Brain pericyte (primary cell): ENCODE data around the gene RIMS1.
A peak's percentile ranks its signal among the peaks of the same experiment; 100 is the strongest.

ENCODE experiments used
- DNase-seq: peaks from one replicate; pipeline ENCODE4 v3.0.0-alpha.2; 2012; ENCODE audit warnings: low read depth, low spot score

Gene RIMS1

GRCh38 chr6:72245565-72245964 is 359.2 kb downstream of the RIMS1 start:
- DNase-seq = no peak

- no peak for DNase-seq
Observed at GRCh38 chr6:72246926-72247325, 360.6 kb downstream of the RIMS1 start.

- DNase-seq = no peak
Observed at GRCh38 chr6:72248621-72249020, 362.3 kb downstream of the RIMS1 start.

GRCh38 chr6:72250664-72251063 is 364.3 kb downstream of the RIMS1 start:
- no peak for DNase-seq

GRCh38 chr6:72260489-72260888 is 374.1 kb downstream of the RIMS1 start:
- no peak for DNase-seq

GRCh38 chr6:72261554-72261953 is 375.2 kb downstream of the RIMS1 start:
- no peak for DNase-seq

GRCh38 chr6:72262254-72262653 is 375.9 kb downstream of the RIMS1 start:
- DNase-seq = no peak

- DNase-seq = no peak
Observed at GRCh38 chr6:72267470-72267869, 381.1 kb downstream of the RIMS1 start.

GRCh38 chr6:72271531-72271930 is 385.2 kb downstream of the RIMS1 start:
- DNase-seq = no peak

GRCh38 chr6:72272958-72273357 is 386.6 kb downstream of the RIMS1 start:
- peak; percentile 40 for DNase-seq

- DNase-seq = no peak
Observed at GRCh38 chr6:72275888-72276287, 389.5 kb downstream of the RIMS1 start.

GRCh38 chr6:72282201-72282600 is 395.9 kb downstream of the RIMS1 start:
- DNase-seq = no peak

GRCh38 chr6:72283571-72283970 is 397.2 kb downstream of the RIMS1 start:
- DNase-seq = no peak

GRCh38 chr6:72286911-72287311 is 400.6 kb downstream of the RIMS1 start:
- peak; percentile 74 for DNase-seq

- DNase-seq = peak; percentile 32
Observed at GRCh38 chr6:72287801-72288200, 401.5 kb downstream of the RIMS1 start.

- DNase-seq = no peak
Observed at GRCh38 chr6:72288592-72288991, 402.2 kb downstream of the RIMS1 start.

GRCh38 chr6:72290620-72291019 is 404.3 kb downstream of the RIMS1 start:
- no peak for DNase-seq

- DNase-seq = no peak
Observed at GRCh38 chr6:72296375-72296774, 410.0 kb downstream of the RIMS1 start.

GRCh38 chr6:72305971-72306370 is 419.6 kb downstream of the RIMS1 start:
- DNase-seq = no peak

GRCh38 chr6:72316675-72317380 is 430.5 kb downstream of the RIMS1 start:
- no peak for DNase-seq

- DNase-seq = no peak
Observed at GRCh38 chr6:72321788-72322187, 435.4 kb downstream of the RIMS1 start.

- DNase-seq = no peak
Observed at GRCh38 chr6:72322771-72323170, 436.4 kb downstream of the RIMS1 start.

- no peak for DNase-seq
Observed at GRCh38 chr6:72324591-72324990, 438.2 kb downstream of the RIMS1 start.

- DNase-seq = no peak
Observed at GRCh38 chr6:72328775-72329174, 442.4 kb downstream of the RIMS1 start.
